NB4 (cell line): ENCODE results near the gene CDKAL1.

ENCODE experiments used
- DNase-seq: peaks from one replicate; pipeline ENCODE4 v3.0.0; 2010; ENCODE audit warnings: low read depth
- H3K4me3 ChIP-seq: one replicate; pipeline ENCODE4 v1.5.1; 2011; ENCODE audit warnings: mild to moderate bottlenecking, low read depth, low read length, moderate library complexity
- CTCF ChIP-seq: IDR thresholded peaks from one replicate; pipeline ENCODE4 v1.5.1; 2012; ENCODE audit warnings: low read depth, low read length
- MAX ChIP-seq: IDR thresholded peaks from 2 replicates; pipeline ENCODE4 v1.6.1; 2011; ENCODE audit warnings: low read depth, low read length
- MYC ChIP-seq: IDR thresholded peaks from 2 replicates; pipeline ENCODE4 v1.6.1; 2011; ENCODE audit warnings: low read depth, low read length
- POLR2A ChIP-seq: IDR thresholded peaks from 2 replicates; pipeline ENCODE4 v1.6.1; 2011; ENCODE audit warnings: mild to moderate bottlenecking; ENCODE audit not compliant: insufficient read length; ENCODE audit errors: extremely low read depth

CDKAL1 gene

GRCh38 chr6:20706238-20706938 lies 172.1 kb downstream of the CDKAL1 start:
- no peak for TF ChIP-seq MAX
- no peak for TF ChIP-seq POLR2A
- no peak for TF ChIP-seq CTCF
- H3K4me3 ChIP-seq: no peak overlapping the region
- DNase-seq: no peak

- TF ChIP-seq MAX: no peak
- no peak for TF ChIP-seq MYC
- no peak for TF ChIP-seq CTCF
- no peak for TF ChIP-seq POLR2A
- no peak overlapping the region for H3K4me3 ChIP-seq
- DNase-seq: no peak
Observed at GRCh38 chr6:20706939-20707485, 172.8 kb downstream of the CDKAL1 start.

- TF ChIP-seq POLR2A: no peak
- TF ChIP-seq MYC: no peak
- TF ChIP-seq CTCF: no peak
- no peak for TF ChIP-seq MAX
- DNase-seq: no peak
- H3K4me3 ChIP-seq: no peak overlapping the region
Observed at GRCh38 chr6:20707870-20708269, 173.6 kb downstream of the CDKAL1 start.

- TF ChIP-seq MYC (no peak), POLR2A (no peak), MAX (no peak), CTCF (no peak)
- no peak for DNase-seq
Observed at GRCh38 chr6:20708367-20709124, 174.3 kb downstream of the CDKAL1 start.

GRCh38 chr6:20709451-20709850 lies 175.2 kb downstream of the CDKAL1 start:
- H3K4me3 ChIP-seq: no peak overlapping the region
- no peak for TF ChIP-seq MAX
- TF ChIP-seq CTCF: no peak
- no peak for TF ChIP-seq POLR2A
- TF ChIP-seq MYC: no peak
- no peak for DNase-seq

More at GRCh38 chr6:20708367-20709124, 174.3 kb downstream of the CDKAL1 start:
- no peak overlapping the region for H3K4me3 ChIP-seq
